Ammon's horn (tissue), 1 donor: Measurements from ENCODE around the gene NRCAM.
A peak's percentile ranks its signal among the peaks of the same experiment; 100 is the strongest.
"Not testable (repeated sequence)": the region's sequence is repeated elsewhere in the genome, so short reads cannot be mapped to it uniquely, and the experiment has no call there.

Source experiments
- DNase-seq: peaks from one replicate; pipeline ENCODE4 v3.0.0-alpha.2; 2016; ENCODE audit warnings: low spot score

Gene NRCAM

DNA sequence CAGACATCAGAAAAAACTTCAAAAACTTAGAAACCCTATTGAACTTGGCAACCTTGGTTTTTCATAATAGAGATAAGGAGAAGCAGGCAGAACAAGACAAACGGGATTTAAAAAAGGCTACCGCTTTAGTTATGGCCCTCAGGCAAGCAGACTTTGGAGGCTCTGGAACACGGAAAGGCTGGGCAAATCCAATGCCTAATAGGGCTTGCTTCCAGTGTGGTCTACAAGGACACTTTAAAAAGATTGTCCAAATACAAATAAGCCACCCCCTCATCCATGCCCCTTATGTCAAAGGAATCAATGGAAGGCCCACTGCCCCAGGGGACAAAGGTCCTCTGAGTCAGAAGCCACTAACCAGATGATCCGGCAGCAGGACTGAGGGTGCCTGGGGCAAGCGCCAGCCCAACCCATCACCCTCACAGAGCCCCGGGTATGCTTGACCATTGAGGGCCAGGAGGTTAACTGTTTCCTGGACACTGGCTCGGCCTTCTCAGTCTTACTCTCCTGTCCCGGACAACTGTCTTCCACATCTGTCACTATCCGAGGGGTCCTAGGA lies 115.3 kb downstream of the NRCAM start:
- no peak for DNase-seq

- not testable (repeated sequence) for DNase-seq
These were observed 115.8 kb downstream of the NRCAM start for GRCh38 chr7:108340406-108340805.

- no peak for DNase-seq
These were observed 120.8 kb downstream of the NRCAM start for GRCh38 chr7:108335269-108335918.

DNA sequence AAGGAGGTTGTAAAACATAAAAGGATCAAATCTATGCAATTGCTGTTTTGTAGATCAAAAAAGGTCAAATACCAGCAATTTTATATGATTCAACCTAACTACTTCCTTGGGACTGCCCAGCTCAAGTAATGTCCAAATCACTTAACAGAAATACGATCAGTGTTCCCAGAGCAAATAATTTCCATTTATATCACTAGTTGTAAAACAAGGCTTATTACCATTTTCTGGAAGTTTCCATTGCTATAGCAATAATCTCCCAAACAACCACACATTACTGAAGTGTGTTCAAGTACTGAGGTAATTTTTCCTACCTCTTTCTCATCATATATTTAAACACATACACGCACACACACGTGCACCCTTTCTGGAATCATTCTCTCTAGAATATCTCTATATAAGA lies 123.3 kb downstream of the NRCAM start:
- DNase-seq, result no peak

DNA sequence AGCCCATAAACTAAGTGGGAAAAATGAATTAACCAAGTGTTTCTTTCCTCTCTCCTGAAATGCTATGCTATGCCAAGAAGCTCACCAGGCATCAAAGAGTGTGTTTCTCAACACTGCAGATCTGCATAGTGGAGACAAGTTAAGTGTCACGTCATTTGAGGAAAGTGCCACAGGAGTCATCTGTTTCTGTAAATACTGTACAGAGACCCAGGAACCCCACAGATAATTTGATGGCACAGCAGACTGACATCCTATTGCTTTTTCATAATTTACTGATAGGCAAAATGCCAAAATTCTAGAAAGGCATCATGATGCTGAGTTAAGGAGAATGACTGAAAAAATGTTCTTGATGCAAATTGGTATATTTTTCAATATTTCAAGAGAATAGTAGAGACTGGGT lies 124.3 kb downstream of the NRCAM start:
- DNase-seq, result no peak

DNA sequence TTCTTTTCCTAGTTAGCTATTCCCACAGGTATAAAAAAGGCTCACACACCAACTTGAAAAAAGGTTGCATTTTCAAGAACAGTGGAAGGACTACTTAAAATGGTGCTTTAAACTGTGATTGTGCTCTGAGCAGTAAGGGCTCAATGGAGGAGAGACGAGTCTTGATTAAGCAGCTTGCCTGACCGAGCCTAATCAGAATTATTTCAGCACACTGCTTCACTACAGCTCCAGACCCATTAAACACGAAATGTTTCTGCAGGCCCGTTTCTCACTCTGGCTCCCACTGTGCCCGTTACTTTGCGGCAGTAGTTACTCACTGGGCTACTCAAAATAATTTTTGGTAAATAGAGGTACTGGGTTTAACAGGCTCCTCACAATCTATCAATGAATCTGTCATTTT lies 126.0 kb downstream of the NRCAM start:
- no peak for DNase-seq

- DNase-seq, result no peak
These were observed 126.7 kb downstream of the NRCAM start for GRCh38 chr7:108329514-108329913.

DNA sequence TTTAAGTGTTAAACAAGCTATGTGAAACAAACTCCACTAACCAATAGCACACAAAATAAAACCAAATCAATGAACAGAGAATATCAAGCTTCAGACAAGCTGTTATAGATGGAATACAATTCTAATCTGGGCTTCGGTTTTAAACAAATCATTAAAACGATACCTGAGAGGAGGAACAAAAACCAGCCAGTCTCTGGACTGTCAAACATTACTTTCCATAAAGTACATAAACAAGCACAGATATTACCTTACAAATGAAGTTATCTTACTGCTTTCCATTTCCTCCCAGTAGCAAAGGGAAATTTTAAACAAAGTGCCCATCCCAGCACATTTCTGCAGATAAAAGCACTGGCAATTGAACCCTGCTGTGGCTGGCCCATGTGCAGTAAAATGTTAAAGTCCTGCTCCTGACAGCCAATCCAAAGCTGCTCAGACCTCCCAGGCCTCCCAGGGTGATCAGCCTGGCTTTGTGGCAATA lies 128.0 kb downstream of the NRCAM start:
- DNase-seq, result no peak

DNA sequence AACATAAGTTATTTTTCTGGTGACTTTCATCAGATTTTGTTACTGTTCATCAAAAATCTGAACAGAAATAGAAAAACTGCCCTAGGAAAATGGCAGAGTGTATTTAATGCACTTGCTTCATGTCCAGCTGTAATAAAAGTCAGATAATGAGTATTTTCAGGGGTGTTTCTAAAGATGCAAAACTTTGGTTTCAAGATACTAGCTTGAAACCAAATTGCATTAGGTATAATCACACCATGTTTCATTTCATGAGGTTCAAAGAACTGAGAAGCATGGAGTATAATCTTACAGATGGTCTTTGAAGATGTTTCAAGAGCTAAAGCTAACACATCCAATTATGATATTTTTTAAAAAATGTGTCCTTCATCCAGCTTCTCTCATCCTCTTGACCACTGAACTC lies 128.9 kb downstream of the NRCAM start:
- no peak for DNase-seq

DNA sequence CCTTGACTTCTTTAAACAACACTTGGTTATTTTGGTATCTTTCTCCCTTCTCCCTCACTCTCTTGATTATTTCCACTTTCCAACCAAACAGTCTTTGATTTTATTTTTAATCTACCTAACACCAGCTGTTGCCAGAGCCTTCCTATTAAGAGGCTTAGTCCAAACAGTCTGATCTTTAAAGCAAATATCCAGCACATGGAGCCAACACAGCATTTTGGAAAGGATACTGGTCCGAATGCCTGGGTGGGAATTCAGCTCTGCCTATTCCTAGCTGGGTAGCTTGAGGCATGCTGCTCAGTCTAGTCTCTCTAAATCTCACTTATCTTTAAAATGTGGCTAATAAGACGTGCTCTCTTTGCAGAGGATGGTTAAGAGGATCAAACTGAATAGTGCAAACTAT lies 129.3 kb downstream of the NRCAM start:
- no peak for DNase-seq

- no peak for DNase-seq
These were observed 131.9 kb downstream of the NRCAM start for GRCh38 chr7:108324053-108325038.

GRCh38 chr7:108322925-108323832 lies 133.1 kb downstream of the NRCAM start:
- DNase-seq, result no peak

- DNase-seq, result no peak
These were observed 134.2 kb downstream of the NRCAM start for GRCh38 chr7:108322046-108322445.

GRCh38 chr7:108321359-108321758 lies 134.9 kb downstream of the NRCAM start:
- DNase-seq, result no peak

DNA sequence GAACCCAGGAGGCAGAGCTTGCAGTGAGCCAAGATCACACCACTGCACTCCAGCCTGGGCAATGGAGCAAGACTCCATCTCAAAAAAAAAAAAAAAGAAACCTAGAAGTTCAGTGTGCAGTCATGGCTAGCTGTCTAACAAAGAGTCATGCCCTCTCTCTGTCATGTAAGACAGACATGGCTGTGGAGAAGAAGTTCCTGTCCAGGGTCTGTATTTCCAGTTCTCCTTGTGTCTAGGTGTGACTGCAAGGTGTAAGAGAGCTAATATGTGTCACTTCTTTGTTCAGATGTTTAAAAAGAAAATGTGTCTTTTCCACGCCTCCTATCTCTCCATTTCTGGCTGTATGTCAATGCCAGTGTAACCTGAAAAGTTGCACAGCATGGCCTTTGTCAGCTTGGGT lies 139.5 kb downstream of the NRCAM start:
- no peak for DNase-seq

- no peak for DNase-seq
These were observed 141.7 kb downstream of the NRCAM start for GRCh38 chr7:108314551-108314950.

GRCh38 chr7:108314049-108314448 lies 142.2 kb downstream of the NRCAM start:
- no peak for DNase-seq

DNA sequence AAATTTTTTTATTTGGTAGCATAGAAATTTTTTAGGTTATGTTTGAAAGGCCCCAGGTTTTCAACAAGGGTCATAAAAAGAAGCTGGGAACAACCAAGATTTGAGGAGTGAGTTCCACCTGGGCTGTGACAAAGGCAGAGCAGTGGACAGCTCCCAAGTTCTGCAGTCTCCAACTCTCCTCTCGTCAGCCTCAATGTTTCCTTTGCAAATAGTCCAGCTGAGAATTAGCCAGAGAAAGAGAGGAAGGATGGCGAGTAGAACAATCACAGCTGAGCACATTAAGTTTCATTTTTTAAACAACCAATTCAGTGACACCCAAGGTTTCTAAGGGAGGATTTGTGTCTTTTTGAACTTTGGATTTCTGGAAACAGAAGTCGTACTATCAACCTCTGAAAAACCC lies 143.2 kb downstream of the NRCAM start:
- peak; percentile 64 for DNase-seq

GRCh38 chr7:108311446-108312168 lies 144.6 kb downstream of the NRCAM start:
- DNase-seq, result no peak

GRCh38 chr7:108310351-108310750 lies 145.9 kb downstream of the NRCAM start:
- no peak for DNase-seq

DNA sequence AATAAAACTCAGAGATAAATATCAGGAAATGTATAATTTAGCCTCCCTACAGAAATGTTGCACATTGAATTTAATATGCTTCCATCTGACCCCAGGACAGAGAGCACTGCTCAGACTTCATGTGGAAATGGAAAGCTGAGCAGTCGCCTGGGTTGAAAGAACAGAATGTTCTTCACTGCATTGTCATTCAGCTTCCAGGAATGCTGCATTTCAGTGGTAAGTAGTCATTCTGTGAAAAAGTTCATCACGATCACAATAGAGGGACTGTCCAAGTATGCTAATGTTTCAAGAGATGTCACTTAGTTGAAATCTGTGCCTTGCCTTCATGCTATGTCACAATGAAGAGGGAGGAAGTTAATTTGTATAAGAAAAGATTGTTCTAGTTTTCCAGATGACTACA lies 147.3 kb downstream of the NRCAM start:
- DNase-seq, result peak; percentile 34
